HG03159 (cell line): ENCODE data around the gene C14orf93.
"Not testable (repeated sequence)": the region's sequence is repeated elsewhere in the genome, so short reads cannot be mapped to it uniquely, and the experiment has no call there.

Experiments used
- ATAC-seq: cut with Tn5 transposase; IDR thresholded peaks from one replicate; pipeline ENCODE4 v1.9.1; 2021; ENCODE audit warnings: mild to moderate bottlenecking, moderate library complexity; ENCODE audit not compliant: unreplicated experiment

Gene C14orf93

GRCh38 chr14:22977684-22978486 lies 32.1 kb downstream of the C14orf93 start:
- ATAC-seq = no peak

GRCh38 chr14:22977434-22977683 lies 32.6 kb downstream of the C14orf93 start:
- no peak for ATAC-seq

DNA sequence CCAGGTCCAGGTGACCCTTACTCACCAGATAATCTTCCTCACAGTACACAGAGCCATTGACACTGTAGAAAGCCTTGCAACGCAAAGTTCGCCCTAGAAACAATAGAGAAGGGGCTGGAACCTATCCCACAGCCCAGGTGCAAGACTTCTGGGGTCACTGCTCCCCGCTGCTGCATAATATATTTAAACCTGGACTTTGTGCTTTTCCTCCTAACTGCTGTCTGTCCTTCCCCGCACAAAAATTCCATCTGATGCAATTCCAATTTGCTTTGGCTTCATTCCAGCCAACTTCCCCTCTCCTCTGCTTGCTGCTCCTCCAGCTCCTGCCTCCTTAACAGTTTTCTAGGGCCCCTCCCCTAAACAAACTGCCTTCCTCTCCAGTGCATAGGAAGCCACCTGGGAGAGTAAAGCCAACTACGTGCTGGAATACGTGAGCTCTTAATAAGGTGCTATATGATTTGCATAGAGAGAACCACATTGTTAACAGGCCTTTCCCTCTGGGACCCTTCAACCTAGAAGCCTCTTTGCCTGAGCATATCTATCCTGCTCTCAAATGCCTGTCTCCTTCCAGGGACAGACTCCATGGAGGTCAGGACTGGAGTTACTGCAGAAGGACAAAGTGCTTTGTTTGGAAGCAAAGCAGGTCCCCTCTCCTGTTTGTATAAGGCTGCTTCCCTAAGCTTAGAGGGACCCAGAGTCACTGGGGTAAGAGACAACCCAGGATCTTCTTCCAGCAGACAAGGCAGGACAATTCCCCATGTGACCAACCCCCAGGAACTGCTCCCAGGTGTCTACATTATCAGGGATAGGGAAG lies 33.1 kb downstream of the C14orf93 start:
- no peak for ATAC-seq

DNA sequence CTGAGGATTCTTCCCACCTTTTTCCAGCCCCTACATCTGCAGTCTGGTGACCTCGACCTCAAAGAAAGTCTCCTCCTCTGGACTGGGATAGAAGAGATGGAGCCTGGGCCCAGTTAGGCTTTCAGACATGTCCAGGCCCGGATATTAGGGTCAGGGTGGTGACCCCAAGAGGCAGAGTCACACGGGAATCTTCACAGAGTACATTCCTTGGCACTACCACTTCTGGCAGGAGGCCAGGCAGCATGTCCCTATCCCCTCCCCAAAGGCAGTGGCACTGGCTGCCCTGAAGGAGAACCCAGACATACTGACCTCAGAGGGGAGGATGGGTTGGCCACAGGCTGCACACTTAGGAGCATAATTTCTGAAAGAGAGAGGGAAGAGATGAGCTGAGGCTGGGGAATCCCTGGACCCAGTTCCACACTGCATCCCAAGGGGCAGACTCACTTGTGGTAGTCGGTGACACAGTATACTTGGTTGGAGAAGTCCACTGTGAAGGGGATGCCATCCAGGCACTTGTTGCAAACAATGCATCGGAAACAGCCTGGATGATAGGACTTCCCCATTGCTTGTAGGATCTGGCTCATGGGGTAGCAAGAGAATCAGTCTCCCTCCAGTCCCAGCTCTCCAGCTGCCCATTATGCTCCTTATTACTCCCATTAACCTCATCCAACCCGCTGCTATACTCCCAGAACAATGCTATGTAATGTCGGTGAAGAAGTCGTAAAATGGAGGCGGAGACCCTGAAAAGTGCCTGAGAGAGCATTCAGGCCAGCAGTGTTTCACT lies 35.2 kb downstream of the C14orf93 start:
- no peak for ATAC-seq

DNA sequence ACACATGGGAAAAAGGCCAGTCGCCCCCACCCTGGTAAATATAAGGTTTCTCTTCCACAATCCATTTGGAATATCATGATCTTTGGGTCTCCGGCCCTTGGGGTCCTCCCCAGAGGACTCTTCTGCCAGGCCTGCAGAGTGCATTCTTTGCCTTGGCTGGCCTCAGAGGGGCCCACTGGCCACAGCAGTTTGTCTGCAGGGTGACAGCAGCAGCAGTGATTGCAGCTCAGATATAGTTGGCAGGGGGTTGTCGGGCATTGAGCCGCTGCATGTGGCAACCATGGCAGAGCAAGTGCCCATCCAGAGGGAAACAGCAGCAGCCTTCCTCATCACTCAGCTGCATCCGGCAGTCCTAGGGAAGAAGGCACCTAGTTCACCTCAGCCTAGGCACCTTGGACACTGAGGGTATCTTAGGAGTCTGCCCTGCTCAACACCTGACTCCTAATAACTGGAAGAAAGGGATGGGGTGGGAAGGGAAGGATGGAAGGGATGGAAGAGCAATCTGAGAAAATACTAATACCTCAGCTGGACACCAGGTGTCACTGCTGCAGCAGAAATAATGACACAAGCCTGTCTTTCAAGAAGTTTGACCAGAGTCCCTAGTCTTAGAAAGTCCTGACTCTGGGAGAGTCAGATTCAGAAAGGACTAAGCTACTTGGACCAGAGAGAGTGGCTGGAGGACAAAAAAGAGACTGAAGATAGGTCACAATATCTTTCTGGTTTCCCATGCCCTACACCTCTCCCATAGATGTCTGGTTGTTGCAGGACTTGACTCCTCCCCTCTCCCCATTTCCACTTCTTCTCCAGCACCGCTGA lies 36.5 kb downstream of the C14orf93 start:
- no peak for ATAC-seq

GRCh38 chr14:22972313-22972930 lies 37.5 kb downstream of the C14orf93 start:
- no peak for ATAC-seq

DNA sequence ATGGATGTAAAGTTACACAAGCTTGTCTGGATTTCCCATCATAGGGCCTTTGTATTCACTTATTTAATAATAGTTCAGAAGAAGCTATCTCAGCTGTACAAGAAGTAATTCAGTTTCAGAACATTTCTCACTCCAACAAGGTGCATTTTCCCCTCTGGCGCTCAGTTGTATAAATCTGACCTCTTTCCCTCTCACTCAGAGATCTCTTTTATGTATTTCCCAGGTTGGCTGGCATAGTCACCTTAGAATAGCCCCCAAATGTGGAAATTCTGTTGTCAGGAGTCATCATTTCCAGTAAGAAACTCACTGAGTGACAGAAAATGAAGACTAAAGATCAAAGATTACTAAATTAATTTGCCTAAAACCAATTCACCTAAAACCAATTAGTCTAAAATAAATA lies 38.8 kb downstream of the C14orf93 start:
- no peak for ATAC-seq

DNA sequence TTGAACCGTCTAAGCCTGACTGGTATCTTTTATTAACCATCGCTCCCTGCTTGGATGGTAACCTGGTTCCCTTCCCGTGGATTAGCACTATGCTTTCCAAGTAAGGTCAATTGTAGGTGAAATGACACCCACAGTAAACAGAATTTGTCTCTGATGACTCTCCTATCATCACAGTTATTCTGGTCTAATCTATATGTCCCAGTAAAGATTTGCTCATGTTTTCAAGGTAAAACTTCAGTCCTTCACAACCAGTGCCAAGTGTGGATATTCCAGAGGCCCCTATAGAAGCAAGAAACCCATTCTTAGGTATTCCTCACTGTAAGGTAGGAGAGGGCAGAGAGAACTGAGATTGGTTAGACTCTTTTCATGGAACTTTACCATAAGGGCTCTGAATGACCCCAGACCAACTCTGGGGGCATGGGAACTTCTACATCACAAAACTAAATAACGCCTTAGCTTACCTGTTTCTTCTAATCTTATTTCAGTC lies 43.1 kb downstream of the C14orf93 start:
- no peak for ATAC-seq

GRCh38 chr14:22965916-22966782 lies 43.8 kb downstream of the C14orf93 start:
- not testable (repeated sequence) for ATAC-seq

DNA sequence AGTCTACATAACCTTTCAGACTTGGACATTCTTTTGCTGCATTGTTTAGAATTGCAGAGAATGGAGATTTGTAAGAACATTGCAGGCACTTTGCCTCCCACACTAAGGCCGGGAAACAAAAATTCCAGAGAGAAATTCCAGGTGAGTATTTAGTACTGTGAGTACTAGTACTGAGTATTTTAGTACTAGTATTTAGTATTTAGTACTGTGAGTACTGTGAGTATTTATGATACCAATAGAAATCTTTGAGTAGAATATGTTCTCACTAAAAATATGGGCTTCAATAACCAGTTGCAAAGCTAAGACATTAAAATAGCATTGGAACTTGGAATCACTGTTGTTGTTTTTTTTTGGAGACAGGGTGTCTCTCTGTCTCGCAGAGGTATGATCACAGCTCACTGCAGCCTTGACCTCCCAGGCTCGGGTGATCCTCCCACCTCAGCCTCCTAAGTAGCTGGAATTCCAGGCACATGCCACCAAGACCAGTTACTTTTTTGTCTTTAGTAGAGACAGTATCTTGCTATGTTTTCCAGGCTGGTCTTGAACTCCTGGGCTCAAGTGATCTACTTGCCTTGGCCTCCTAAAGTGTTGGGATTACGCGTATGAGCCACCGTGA lies 47.8 kb downstream of the C14orf93 start:
- no peak for ATAC-seq

DNA sequence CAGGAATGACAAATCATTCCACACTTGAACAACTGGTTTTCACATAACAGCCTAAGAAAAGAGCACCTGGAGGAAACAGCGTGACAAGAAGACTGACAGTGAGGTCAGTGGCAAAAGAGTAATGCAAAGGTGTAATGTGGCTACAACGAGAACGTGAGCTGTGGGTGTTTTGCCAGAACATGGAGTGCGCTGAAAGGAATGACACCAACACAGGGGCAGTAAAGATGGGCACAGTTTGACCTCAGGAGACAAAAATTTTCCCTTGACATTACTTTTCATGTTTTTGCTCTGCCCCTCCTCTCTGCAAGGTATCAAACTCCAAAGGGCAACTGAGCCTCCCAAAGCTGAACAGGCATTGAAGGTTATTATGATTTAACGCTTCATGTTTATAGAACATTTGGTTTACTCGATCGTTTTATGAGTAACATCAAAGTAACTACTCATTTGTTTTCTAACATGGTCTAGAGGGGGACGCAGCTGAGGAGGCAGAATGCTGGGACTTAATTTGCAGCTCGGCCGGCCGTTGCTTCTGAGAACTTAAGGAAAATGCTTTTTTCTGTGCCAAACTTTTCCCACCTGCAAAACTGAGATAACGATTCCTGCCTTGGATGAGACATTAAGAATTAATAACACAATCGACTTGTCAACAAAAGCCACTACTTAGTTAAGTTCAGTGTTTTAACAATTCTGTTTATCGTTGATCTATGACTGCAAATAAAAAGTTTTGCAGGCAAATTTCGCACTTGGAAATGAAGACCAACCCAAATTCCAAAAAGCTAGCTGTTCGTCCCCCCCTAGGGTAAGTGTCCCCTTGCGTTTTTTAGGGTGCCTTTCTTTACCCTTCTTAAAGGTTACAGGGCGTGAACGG lies 54.0 kb downstream of the C14orf93 start:
- ATAC-seq = no peak

- ATAC-seq = no peak
These were observed 57.5 kb downstream of the C14orf93 start for GRCh38 chr14:22952418-22952817.

- ATAC-seq = not testable (repeated sequence)
These were observed 58.1 kb downstream of the C14orf93 start for GRCh38 chr14:22951795-22952194.

DNA sequence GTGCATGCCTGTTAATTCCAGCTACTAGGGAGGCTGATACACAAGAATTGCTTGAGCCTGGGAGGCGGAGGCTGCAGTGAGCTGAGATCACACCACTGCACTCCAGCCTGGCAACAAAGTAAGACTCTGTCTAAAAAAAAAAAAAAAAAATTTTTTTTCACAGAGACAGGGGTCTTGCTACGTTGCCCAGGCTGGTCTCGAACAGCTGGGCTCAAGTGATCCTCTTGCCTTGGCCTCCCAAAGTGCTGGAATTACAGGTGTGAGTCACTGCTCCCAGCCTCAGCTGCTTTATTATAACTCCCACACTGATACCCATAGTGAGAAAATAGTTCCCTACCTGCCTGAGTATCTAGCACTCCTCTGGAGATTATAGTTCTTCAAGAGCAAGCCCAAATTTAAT lies 64.3 kb downstream of the C14orf93 start:
- ATAC-seq = no peak

GRCh38 chr14:22939684-22940083 lies 70.3 kb downstream of the C14orf93 start:
- ATAC-seq = no peak
